Activated CD8-positive, alpha-beta memory T cell treated with anti-CD3 and anti-CD28 coated beads for 1 hour (primary cell): ENCODE data around the gene SMAD7.

Experiments used
- DNase-seq, 2 donors: peaks; one replicate each; pipeline ENCODE4 v3.0.0-alpha.2; 2020; ENCODE audit warnings: low read depth in 1 of 2; ENCODE audit errors: extremely low read depth in 1 of 2

SMAD7 gene

GRCh38 chr18:48946329-48946835, 4.4 kb downstream of the SMAD7 start:
- DNase-seq, result no peak

DNA sequence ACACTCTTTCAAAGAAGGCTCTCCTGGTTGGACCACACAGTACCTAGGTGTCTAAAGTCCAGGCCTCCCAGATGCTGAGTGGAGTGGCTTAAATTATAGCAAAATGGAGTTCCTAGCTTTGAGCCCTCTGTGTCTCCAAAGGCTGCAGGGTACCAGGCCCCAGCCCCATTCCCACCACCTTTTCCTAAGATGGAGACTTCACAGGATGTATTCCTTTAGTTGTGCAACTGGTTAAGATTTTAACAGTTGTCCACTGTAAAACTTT, 4.9 kb downstream of the SMAD7 start:
- DNase-seq, result no peak

GRCh38 chr18:48944634-48945033, 6.1 kb downstream of the SMAD7 start:
- DNase-seq, result no peak

GRCh38 chr18:48943736-48944527, 6.8 kb downstream of the SMAD7 start:
- DNase-seq, result no peak

DNA sequence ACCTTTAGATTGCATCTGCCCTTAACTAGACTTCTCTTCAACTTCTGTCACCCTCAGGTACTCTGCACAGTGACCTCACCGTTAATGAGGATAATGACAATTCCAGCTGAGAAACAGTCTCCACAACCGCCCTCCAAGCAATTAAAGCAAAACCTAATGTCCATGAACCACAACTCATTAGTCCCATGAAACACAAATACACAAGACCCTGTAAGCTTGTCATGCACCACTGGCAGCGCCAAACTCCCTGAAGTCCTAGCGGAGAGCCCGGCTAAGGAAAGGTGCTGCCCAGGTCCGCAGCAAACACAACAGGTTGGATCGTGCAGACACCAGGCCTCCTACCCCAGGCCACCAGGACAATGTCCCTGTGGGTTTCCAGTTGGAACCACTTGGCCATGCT, 7.4 kb downstream of the SMAD7 start:
- DNase-seq, result no peak

GRCh38 chr18:48942554-48943261, 8.1 kb downstream of the SMAD7 start:
- DNase-seq, result no peak

DNA sequence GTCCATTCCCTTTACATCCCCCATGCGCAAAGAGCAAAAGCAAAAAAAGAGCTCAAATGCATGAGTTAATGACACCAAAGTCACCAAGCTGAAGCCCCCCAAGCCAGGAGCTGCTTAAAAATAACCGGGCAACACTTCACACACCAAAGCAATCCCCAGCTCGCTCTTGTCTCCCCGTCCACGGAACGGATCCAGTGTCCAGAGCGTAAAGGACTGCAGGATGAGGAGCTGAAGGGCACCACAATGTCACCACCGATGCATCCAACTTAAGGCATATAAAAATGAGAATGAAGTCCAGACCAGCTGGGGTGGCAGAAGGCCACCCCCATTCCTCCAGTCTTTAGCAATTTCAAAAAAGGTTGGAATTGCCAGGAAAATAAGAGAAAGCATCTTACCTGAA, 8.7 kb downstream of the SMAD7 start:
- no peak for DNase-seq

GRCh38 chr18:48941672-48942071, 9.1 kb downstream of the SMAD7 start:
- DNase-seq, result no peak

DNA sequence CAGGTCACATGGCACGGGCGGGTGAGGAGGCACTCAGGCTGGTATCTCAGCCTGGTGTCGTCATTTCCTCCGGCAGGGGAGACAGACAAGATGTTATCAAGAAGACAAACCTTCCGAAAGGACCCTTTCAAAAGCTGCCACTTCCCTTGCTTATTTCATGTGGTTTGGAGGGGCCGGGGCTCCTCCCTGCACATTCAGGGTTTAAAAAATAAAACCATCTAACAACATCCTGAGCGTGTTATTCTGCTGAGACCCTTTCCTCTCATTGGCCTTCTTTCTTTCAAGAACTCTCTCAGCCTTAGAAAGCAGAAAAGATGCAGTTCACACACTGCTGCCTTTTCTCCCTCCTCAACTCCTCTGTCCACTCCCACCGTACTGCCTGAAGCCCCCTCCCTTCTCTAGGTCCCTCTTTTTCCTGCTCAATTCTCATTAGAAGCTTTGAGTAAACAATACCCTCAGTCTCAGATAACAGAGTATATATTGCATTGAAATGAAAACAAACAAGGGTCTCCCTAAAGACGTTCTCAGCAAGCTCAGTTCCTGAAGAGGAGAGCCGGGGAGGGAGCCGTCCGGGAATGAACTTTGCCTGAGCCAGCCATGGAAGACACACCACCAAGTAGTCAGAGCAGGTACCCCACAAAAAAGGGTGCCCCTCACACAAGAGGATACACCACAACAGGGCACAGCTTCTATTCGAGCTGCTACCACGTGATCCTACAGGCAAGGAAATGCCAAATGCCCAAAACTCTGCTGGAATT, 9.7 kb downstream of the SMAD7 start:
- DNase-seq, result peak; percentile 69 to 88

- DNase-seq, result no peak
These were observed 11.3 kb downstream of the SMAD7 start for GRCh38 chr18:48939205-48940097.

GRCh38 chr18:48938827-48939204, 11.9 kb downstream of the SMAD7 start:
- DNase-seq, result no peak

DNA sequence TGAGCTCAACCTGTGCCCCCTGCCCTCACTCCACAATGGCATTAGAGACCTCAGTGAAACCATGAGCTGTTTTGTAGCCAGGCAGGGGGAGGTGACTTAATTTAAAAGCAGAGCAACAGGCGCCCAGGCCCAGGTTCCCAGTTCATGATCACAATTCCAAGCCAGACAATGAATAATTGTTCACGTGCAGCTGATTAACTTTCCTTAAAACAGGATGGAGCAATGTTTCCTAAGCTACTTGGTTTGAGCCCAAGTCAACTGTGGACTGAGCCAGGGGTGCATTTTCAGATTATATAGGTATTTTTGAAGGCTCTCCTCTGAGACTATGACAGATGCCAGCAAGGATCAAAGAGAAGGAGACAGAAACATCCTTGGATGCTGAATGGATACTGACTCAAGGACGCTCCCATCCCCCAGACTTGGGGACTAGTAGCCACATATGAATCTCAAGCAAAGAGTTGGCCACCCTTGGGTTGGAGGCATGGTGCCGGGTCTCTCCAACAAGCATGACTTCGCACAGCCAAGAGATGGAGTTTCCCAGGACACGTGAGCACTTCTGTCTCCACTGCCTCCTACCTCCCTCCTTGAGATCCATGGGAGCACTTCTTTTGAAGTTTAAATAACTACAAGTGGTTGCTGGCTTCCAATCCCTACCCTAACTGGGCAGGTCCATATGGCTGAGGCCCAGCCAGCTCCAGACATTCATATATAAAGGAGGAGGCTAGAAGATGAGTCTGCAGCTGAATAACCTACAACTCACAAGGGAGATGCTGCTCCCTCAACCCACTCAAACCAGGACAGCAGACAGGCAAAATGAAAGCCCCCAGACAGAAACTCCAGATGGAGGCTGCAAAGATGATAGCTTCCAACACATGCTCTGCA, 12.7 kb downstream of the SMAD7 start:
- no peak for DNase-seq

DNA sequence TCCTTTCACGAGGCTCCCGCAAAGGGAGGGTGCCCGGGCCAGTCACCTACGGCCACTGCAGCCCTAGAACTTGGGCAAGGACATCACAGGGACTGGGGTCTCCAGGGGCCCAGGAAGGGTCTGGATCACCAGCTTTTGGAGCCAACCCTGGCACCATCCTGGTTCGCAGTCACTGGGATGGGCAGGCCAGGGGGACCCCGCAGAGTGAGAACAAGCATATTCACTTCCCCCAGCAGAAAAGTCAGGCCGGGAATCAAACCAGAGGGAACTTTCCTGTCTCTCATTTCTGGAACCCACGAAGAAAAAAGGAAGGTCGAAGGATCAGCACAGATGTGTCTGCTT, 15.4 kb downstream of the SMAD7 start:
- DNase-seq, result no peak

- no peak for DNase-seq
These were observed 15.9 kb downstream of the SMAD7 start for GRCh38 chr18:48934723-48935432.

DNA sequence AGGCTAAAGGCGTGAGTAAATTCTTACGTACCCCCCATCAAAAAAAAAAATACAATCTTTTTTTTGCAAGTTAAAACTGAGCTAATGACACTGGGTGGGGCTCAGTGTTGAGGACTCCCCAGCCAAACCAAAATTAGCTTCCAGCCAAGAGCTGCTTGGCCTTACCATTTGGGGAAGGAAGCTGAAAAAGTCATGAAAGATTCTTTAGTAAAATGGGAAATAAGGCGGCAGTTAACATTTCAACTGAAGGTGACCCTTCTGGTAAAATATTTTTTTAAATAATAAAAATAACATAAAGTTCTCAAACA, 16.4 kb downstream of the SMAD7 start:
- DNase-seq, result no peak

DNA sequence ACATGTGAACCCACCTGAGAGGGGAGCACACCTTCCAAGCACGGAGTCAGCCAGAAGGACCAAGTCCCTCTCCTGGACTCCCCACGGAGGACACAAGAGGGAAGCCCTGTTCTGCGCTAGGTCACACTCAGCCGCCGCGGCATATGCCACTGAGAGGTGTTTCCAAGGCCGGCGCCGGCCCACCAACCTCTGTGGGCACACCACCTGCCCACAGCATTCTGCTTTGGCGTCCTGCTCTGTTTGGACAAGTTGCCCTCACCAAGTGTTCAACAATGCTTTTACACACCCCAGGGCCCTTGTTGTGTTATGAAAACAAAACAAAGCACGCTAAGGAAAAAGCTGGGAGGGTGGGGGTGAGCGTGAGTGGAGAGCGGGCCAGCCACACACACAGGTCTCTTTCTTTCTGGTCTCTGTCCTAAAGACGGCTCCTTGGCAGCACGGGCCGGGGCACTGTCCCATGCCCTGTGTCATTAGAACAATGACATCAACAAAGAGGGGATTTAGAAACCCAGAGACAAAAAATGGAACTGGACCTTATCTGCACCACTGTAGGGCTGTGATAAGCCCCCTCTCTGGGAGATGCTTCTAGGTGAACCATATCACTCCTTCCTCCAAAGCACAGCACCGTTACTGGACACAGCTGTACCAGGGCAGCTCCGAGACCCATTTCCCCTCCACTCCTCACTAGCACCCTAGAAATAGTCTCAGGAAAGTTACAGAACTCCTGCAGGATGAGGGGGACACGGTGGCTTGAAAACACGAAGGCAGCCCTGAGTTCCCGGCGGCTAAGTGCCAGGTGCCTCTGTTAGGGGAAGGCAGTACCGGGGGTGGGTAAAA, 17.0 kb downstream of the SMAD7 start:
- DNase-seq, result no peak

GRCh38 chr18:48932822-48933510, 17.8 kb downstream of the SMAD7 start:
- no peak for DNase-seq

DNA sequence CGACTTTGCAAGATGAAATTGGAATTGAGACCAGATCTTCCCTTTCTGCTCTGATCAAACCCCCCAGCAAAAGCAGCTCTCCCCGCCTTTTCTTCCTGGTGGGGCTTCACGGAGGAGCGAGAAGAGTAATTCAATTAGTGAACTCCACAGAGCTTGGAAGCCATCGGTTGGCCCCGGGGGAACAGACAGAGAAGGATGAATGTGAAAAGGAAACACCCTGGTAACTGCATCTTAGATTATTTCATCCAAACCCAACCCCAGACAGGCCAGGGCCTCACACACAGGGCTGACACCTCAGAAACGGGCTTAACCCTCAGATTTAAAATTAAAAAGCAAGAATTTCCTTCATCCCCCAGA, 18.3 kb downstream of the SMAD7 start:
- DNase-seq, result no peak
